ENCODE data around the gene SOS2. TPM values are rescaled to one million over a fixed set of nuclear protein-coding genes. Genes with fewer than 3 reads are reported as not detected.

The SOS2 gene
- total and polyA plus RNA-seq, 2 of the 8 experiments (the other 6 are each of a cell fraction or from before 2014, with no cell fraction given), result 2.8 to 12.7 TPM

GRCh38 chr14:50088731-50089130 is 142.6 kb downstream of the SOS2 start:
- Histone ChIP-seq H4K20me1 (replicated peaks in 1 of 2; ENCODE audit: control insufficient read depth in 1 of 2, insufficient read depth in 2 of 2, low read length in 2 of 2) (no peaks in the 10 kb centered on the region), H2BK20ac (ENCODE audit: low read length) (no peak overlapping the region), H3K23me2 (ENCODE audit: low read depth, low read length) (no peaks in the 10 kb centered on the region; the same call in 1 of the 2 replicates), H3K56ac (replicated peaks; ENCODE audit: insufficient read length, low read depth, low read length) (no peak overlapping the region), H3K79me1 (ENCODE audit: low read depth, low read length) (no peaks in the 10 kb centered on the region), H2BK15ac (ENCODE audit: low read length) (no peak overlapping the region), H3K9ac (replicated peaks in 1 of 4; ENCODE audit: extremely low read depth in 1 of 4, low read depth in 3 of 4, low read length in 3 of 4) (no peak overlapping the region), H2AFZ (ENCODE audit: low read length) (no peak overlapping the region), H3K4me2 (ENCODE audit: insufficient read depth in 1 of 2, low read depth in 2 of 2, low read length in 2 of 2) (no peak overlapping the region), H2BK12ac (ENCODE audit: low read depth, low read length) (no peak overlapping the region), H3K27me3 (replicated peaks in 1 of 4; ENCODE audit: control insufficient read depth in 3 of 4, extremely low read depth in 1 of 4, insufficient read depth in 3 of 4, low read length in 3 of 4) (no peaks in the 10 kb centered on the region; a peak in 1 of 7 replicates), H3K23ac (ENCODE audit: insufficient read length) (no peak overlapping the region), H2AK5ac (ENCODE audit: low read depth, low read length) (no peak overlapping the region), H4K5ac (ENCODE audit: insufficient read length, low read depth, low read length) (no peak overlapping the region), H2BK5ac (ENCODE audit: low read depth, low read length) (no peak overlapping the region), H3K27ac (ENCODE audit: low read depth, low read length) (no peak overlapping the region), H3K14ac (ENCODE audit: insufficient read length) (no peak overlapping the region), H3K79me2 (ENCODE audit: control insufficient read depth in 1 of 2, insufficient read depth in 2 of 2, low read length in 2 of 2) (no peaks in the 10 kb centered on the region), H3K9me3 (ENCODE audit: insufficient read depth in 2 of 2, low read depth in 1 of 2, low read length in 1 of 2) (no peaks in the 10 kb centered on the region), H3K4me1 (replicated peaks in 1 of 4; ENCODE audit: control insufficient read depth in 3 of 4, insufficient read depth in 4 of 4, low read length in 3 of 4) (peaks cover 0 to 5% (median 3%) of the 10 kb centered on the region in 4 experiments; a peak in 3 of 7 replicates), H4K91ac (replicated peaks; ENCODE audit: insufficient read length, low read length) (no peak overlapping the region), H4K8ac (ENCODE audit: extremely low read depth, insufficient read depth, low read length) (no peak overlapping the region), H2BK120ac (replicated peaks; ENCODE audit: low read depth, low read length) (no peak overlapping the region), H3K4ac (replicated peaks; ENCODE audit: insufficient read length, low read depth, low read length) (no peak overlapping the region), H3K36me3 (ENCODE audit: control insufficient read depth in 2 of 4, insufficient read depth in 4 of 4, low read length in 3 of 4) (no peaks in the 10 kb centered on the region), H3K4me3 (ENCODE audit: extremely low read depth in 1 of 4, insufficient read depth in 2 of 4, low read depth in 3 of 4, low read length in 4 of 4) (no peak overlapping the region), H3K18ac (ENCODE audit: extremely low read depth, low read length) (no peak overlapping the region)
- DNase-seq (ENCODE audit: low read depth in 1 of 2, low spot score in 2 of 2) (no peak), FAIRE-seq (no peak)
- WGBS, 2 experiments (ENCODE audit: extremely low coverage in 1 of 2, insufficient coverage in 1 of 2, insufficient read length in 1 of 2, insufficient replicate concordance in 2 of 2, low coverage in 1 of 2, low lambda C conversion rate in 2 of 2, missing lambda C conversion rate in 1 of 2), result 63% methylated on average over 2 of the region's 2 CpGs; no CpG with 5 or more reads in 1 of the 2 experiments
- ChIA-PET POLR2A (ENCODE audit: partially characterized antibody) (interaction anchor here (0.9 to 1.6 kb wide), 2 partner anchors 13 to 24 kb away, joined by 3 read pairs; no protein-coding TSS in a partner anchor), CTCF (ENCODE audit: partially characterized antibody) (interaction anchor here (0.6 to 1.9 kb wide), 7 partner anchors 15 to 288 kb away, joined by 3 to 9 read pairs (median 3); no protein-coding TSS in a partner anchor)
- TF ChIP-seq MAFK (IDR thresholded peaks at IDR 0.05; ENCODE audit: low read depth, low read length) (no peak), POU5F1 (IDR thresholded peaks at IDR 0.05; ENCODE audit: low read depth, low read length) (no peak), SIRT6 (IDR thresholded peaks at IDR 0.05; ENCODE audit: low read length) (no peak), NANOG (IDR thresholded peaks at IDR 0.05; ENCODE audit: insufficient read depth, low read depth, low read length, poor library complexity, severe bottlenecking) (no peak), SP1 (IDR thresholded peaks at IDR 0.05; ENCODE audit: low read depth, low read length) (no peak), TBP (IDR thresholded peaks at IDR 0.05; ENCODE audit: low read depth, low read length) (no peak), RFX5 (IDR thresholded peaks at IDR 0.05; ENCODE audit: borderline replicate concordance, low read depth, low read length) (no peak), CEBPB (IDR thresholded peaks at IDR 0.05; ENCODE audit: low read depth, low read length) (no peak), EGR1 (IDR thresholded peaks at IDR 0.05; ENCODE audit: borderline replicate concordance, low read depth, low read length) (no peak), E2F6 (IDR thresholded peaks at IDR 0.05) (no peak), FOSL1 (IDR thresholded peaks at IDR 0.05; ENCODE audit: insufficient read depth, low read depth, low read length) (no peak), CTBP2 (IDR thresholded peaks at IDR 0.05; ENCODE audit: borderline replicate concordance, insufficient read depth, insufficient read length, low read length) (no peak), JUN (IDR thresholded peaks at IDR 0.05; ENCODE audit: low read depth, low read length) (no peak), POLR2A (IDR thresholded peaks at IDR 0.05; ENCODE audit: control extremely low read depth in 1 of 2, low read depth in 2 of 2, low read length in 2 of 2) (no peak), MAX (IDR thresholded peaks at IDR 0.05) (no peak)

Data from H1 (cell line).